ENCODE data around the gene RC3H2. TPM values are rescaled to one million over a fixed set of nuclear protein-coding genes. Genes with fewer than 3 reads are reported as not detected.

Gene RC3H2
- total RNA-seq, 6 experiments from 2014 or later = 14.1 to 20.7 (median 19.4) TPM

DNA sequence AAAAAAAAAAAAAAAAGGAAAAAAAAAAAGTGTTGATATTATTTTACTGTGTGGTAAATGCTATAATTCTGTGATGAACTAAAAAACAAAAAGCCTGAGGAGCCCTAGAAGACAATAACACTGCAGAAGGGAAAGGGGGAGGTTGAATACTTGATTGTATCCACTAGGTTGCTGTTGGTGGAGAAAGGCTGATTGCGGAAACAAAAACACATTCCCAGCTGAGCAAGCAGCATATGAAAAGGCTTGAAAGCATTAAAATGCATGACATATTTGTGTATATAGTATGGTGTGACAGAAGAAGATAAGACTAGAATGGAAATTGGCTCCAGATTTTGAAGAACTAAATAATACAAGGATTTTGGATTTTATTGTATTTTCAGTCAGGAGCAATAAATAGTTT lies 44.5 kb upstream of the RC3H2 start:
- DNase-seq = no peak
- intact Hi-C loops (cut with DNase I) = no loop called here
- WGBS (ENCODE audit: insufficient coverage, low coverage, low lambda C conversion rate, missing lambda C conversion rate) = 100% methylated on average over 1 of the region's 1 CpG

DNA sequence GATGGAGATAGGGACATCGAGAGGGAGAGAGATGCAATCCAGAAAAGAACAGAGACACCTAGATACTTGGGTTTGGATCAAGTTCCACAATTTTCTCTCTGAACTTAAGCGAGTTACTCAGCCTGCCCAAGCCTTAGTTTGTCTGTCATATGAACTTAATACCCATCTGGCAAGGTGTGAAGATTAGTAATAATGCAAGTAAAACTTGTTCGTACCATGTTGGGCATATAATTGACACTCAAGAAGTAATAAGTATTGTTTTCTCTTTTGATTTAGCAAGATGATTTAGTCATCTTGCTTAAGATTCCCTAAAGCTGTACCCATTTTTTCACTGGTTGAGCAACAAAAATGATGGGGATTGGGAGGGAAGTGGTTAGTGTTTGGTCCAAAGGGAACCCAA lies 43.2 kb upstream of the RC3H2 start:
- no peak overlapping the region for H3K27ac ChIP-seq
- no peak for DNase-seq
- TF ChIP-seq POLR2A (IDR thresholded peaks at IDR 0.05) = no peak
- TF ChIP-seq, protein P1, sequence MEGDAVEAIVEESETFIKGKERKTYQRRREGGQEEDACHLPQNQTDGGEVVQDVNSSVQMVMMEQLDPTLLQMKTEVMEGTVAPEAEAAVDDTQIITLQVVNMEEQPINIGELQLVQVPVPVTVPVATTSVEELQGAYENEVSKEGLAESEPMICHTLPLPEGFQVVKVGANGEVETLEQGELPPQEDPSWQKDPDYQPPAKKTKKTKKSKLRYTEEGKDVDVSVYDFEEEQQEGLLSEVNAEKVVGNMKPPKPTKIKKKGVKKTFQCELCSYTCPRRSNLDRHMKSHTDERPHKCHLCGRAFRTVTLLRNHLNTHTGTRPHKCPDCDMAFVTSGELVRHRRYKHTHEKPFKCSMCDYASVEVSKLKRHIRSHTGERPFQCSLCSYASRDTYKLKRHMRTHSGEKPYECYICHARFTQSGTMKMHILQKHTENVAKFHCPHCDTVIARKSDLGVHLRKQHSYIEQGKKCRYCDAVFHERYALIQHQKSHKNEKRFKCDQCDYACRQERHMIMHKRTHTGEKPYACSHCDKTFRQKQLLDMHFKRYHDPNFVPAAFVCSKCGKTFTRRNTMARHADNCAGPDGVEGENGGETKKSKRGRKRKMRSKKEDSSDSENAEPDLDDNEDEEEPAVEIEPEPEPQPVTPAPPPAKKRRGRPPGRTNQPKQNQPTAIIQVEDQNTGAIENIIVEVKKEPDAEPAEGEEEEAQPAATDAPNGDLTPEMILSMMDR (IDR thresholded peaks at IDR 0.05) = no peak
- 77% methylated on average over 3 of the region's 3 CpGs for WGBS (ENCODE audit: insufficient coverage, low coverage, low lambda C conversion rate, missing lambda C conversion rate)
- no peaks in the 10 kb centered on the region for H3K27me3 ChIP-seq
- H3K36me3 ChIP-seq = no peaks in the 10 kb centered on the region
- intact Hi-C loops (cut with DNase I) = no loop called here
- ATAC-seq = no peak
- no peaks in the 10 kb centered on the region for H3K9me3 ChIP-seq
- no peak overlapping the region for H3K4me3 ChIP-seq
- no peaks in the 10 kb centered on the region for H3K4me1 ChIP-seq

More for the DNA sequence above, 44.5 kb upstream of the RC3H2 start:
- Histone ChIP-seq H3K4me3 (no peak overlapping the region), H3K27ac (no peak overlapping the region), H3K4me1 (peaks cover 0 to 4% (median 0%) of the 10 kb centered on the region in 4 donors), H3K27me3 (no peaks in the 10 kb centered on the region), H3K9me3 (no peaks in the 10 kb centered on the region), H3K36me3 (no peaks in the 10 kb centered on the region)
- no peak for ATAC-seq
- TF ChIP-seq POLR2A (IDR thresholded peaks at IDR 0.05) = no peak
- TF ChIP-seq, protein P1 (IDR thresholded peaks at IDR 0.05) = no peak

DNA sequence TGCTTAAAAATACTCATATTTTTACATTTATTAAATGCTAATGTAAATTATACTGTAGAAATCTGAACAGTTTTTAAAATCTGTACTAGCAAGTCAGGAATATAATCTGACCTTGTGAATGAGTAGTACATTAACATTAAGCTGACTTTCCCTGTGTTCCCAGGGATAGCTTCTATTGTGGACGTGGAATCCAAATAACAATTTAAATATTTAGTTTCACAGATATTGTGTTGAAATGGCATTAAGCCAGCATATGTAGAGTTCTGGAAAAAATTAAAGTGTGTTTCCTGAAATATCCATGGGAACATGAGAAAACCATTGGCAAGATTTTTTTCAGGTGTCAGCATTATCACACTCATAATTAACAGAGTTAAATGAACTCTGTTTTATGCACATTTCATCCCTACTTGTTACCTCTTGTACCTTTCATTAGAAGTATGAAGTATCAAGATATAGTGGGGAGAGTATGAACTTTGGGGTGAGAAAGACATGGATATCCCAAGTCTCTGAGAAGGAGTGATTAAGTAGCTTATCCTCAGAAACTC lies 41.4 kb upstream of the RC3H2 start:
- no peaks in the 10 kb centered on the region for H3K36me3 ChIP-seq
- no peak for TF ChIP-seq POLR2A (IDR thresholded peaks at IDR 0.05)
- TF ChIP-seq, protein P1 (IDR thresholded peaks at IDR 0.05) = no peak
- H3K27ac ChIP-seq = no peak overlapping the region

DNA sequence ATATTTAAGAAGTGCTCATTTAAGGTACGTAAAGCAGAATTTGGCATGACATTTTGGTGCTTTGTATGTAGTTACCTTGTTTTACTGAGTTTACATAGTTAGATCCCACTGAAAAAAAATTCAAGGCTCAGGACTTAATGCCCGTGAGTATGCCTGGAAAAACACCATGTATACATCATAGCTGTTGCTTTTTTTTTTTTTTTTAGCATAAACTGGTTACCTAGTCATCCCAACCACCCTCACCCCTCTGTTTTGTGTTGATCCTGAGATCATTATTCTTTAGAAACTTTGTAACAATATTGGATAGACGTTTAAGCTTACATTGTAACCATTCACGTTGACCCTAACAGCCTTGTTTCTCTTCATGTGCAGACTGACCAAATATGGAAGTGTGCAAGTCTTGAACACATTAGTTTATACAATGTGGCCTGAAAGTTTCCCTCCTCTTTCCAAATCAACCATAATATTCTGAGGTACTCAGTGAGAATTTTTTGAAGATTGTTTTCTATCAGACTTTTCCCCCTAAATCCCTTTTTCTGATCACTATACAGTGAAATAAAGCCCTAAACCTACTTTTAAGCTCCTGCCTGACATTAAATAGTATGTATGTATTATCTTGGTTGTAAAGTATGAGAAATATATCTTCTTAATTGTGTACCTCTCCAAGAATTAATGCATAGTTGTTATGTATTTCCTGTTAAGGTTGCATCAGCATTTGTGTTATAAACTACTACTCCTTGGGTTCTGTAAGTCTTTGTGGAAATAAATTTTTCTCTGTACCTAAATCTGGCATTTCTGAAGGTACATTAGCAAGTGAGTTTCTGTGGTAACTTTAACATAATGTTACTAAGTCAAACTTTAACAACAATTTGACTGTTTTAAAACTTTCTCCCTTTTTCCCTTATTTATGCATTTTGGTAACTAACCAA lies 40.1 kb upstream of the RC3H2 start:
- WGBS (ENCODE audit: insufficient coverage, low coverage, low lambda C conversion rate, missing lambda C conversion rate) = 70% methylated on average over 4 of the region's 4 CpGs

More for the DNA sequence above, 41.4 kb upstream of the RC3H2 start:
- DNase-seq (no peak), ATAC-seq (no peak)
- Histone ChIP-seq H3K4me1 (peaks cover 0 to 12% (median 4%) of the 10 kb centered on the region in 4 donors), H3K4me3 (no peak overlapping the region), H3K27me3 (no peaks in the 10 kb centered on the region), H3K9me3 (no peaks in the 10 kb centered on the region)
- intact Hi-C loops (cut with DNase I) = no loop called here
- 64% methylated on average over 1 of the region's 1 CpG for WGBS (ENCODE audit: insufficient coverage, low coverage, low lambda C conversion rate, missing lambda C conversion rate)

More for the DNA sequence above, 40.1 kb upstream of the RC3H2 start:
- no peaks in the 10 kb centered on the region for H3K9me3 ChIP-seq
- no peak for DNase-seq
- H3K27ac ChIP-seq = no peak overlapping the region
- H3K36me3 ChIP-seq = no peaks in the 10 kb centered on the region
- H3K4me1 ChIP-seq = peaks cover 0 to 16% (median 4%) of the 10 kb centered on the region in 4 donors
- intact Hi-C loops (cut with DNase I) = no loop called here
- ATAC-seq = no peak
- TF ChIP-seq, protein P1 (IDR thresholded peaks at IDR 0.05) = no peak
- H3K4me3 ChIP-seq = no peak overlapping the region
- no peaks in the 10 kb centered on the region for H3K27me3 ChIP-seq

All from right lobe of liver (tissue), 6 donors.